Measurements from ENCODE around the gene PATJ.
"Not testable (repeated sequence)": the region's sequence is repeated elsewhere in the genome, so short reads cannot be mapped to it uniquely, and the experiment has no call there.

The PATJ gene

GRCh38 chr1:62176597-62177312 lies 434.5 kb downstream of the PATJ start:
- no peak for DNase-seq (ENCODE audit: low spot score)

GRCh38 chr1:62177621-62178020 lies 435.3 kb downstream of the PATJ start:
- DNase-seq (ENCODE audit: low spot score) = no peak

- no peak for DNase-seq (ENCODE audit: low spot score)
These were observed 436.1 kb downstream of the PATJ start for GRCh38 chr1:62178372-62178771.

GRCh38 chr1:62180054-62180453 lies 437.8 kb downstream of the PATJ start:
- DNase-seq (ENCODE audit: low spot score) = not testable (repeated sequence)

- DNase-seq (ENCODE audit: low spot score) = no peak
These were observed 438.4 kb downstream of the PATJ start for GRCh38 chr1:62180639-62181038.

GRCh38 chr1:62181532-62181931 lies 439.3 kb downstream of the PATJ start:
- DNase-seq (ENCODE audit: low spot score) = no peak

GRCh38 chr1:62182157-62182556 lies 439.9 kb downstream of the PATJ start:
- DNase-seq (ENCODE audit: low spot score) = not testable (repeated sequence)

GRCh38 chr1:62183164-62184020 lies 441.1 kb downstream of the PATJ start:
- DNase-seq (ENCODE audit: low spot score) = not testable (repeated sequence)

GRCh38 chr1:62184336-62184735 lies 442.1 kb downstream of the PATJ start:
- DNase-seq (ENCODE audit: low spot score) = no peak

- not testable (repeated sequence) for DNase-seq (ENCODE audit: low spot score)
These were observed 443.0 kb downstream of the PATJ start for GRCh38 chr1:62185233-62185632.

GRCh38 chr1:62185677-62186076 lies 443.4 kb downstream of the PATJ start:
- DNase-seq (ENCODE audit: low spot score) = no peak

GRCh38 chr1:62187548-62187947 lies 445.3 kb downstream of the PATJ start:
- no peak for DNase-seq (ENCODE audit: low spot score)

- DNase-seq (ENCODE audit: low spot score) = no peak
These were observed 445.8 kb downstream of the PATJ start for GRCh38 chr1:62188111-62188510.

- no peak for DNase-seq (ENCODE audit: low spot score)
These were observed 452.6 kb downstream of the PATJ start, which contains the start of gene L1TD1 for GRCh38 chr1:62194651-62195544. TSS of gene L1TD1 (plus strand) at chr1:62194849. CDS start at chr1:62206629, 11,780 bp downstream.

GRCh38 chr1:62196086-62196690 lies 453.9 kb downstream of the PATJ start:
- DNase-seq (ENCODE audit: low spot score) = no peak

- no peak for DNase-seq (ENCODE audit: low spot score)
These were observed 455.9 kb downstream of the PATJ start for GRCh38 chr1:62198069-62198780.

- DNase-seq (ENCODE audit: low spot score) = no peak
These were observed 456.5 kb downstream of the PATJ start for GRCh38 chr1:62198781-62199125.

GRCh38 chr1:62207187-62207586 lies 464.9 kb downstream of the PATJ start:
- no peak for DNase-seq (ENCODE audit: low spot score)

GRCh38 chr1:62208087-62208486 lies 465.8 kb downstream of the PATJ start:
- DNase-seq (ENCODE audit: low spot score) = no peak

- no peak for DNase-seq (ENCODE audit: low spot score)
These were observed 466.7 kb downstream of the PATJ start for GRCh38 chr1:62208970-62209369.

- no peak for DNase-seq (ENCODE audit: low spot score)
These were observed 467.8 kb downstream of the PATJ start for GRCh38 chr1:62209931-62210595.
